Neuronal stem cell (in vitro differentiated cells): Measurements from ENCODE around the gene LYRM4.

Source experiments
- DNase-seq: peaks from one replicate; pipeline ENCODE4 v3.0.0-alpha.2; 2013; ENCODE audit warnings: low spot score
- H2AFZ ChIP-seq: one replicate; pipeline ENCODE4 v1.6.1; 2013; ENCODE audit warnings: mild to moderate bottlenecking, low read length, inconsistent platforms
- H2AK5ac ChIP-seq: 2 replicates; pipeline ENCODE4 v1.6.1; 2013; ENCODE audit warnings: low read depth, mild to moderate bottlenecking, inconsistent platforms, low read length, moderate library complexity, mixed read lengths
- H2BK120ac ChIP-seq: 2 replicates; pipeline ENCODE4 v1.6.1; 2013; ENCODE audit warnings: low read depth, mild to moderate bottlenecking, inconsistent platforms, low read length, moderate library complexity, mixed read lengths
- H2BK12ac ChIP-seq: one replicate; pipeline ENCODE4 v1.6.1; 2013; ENCODE audit warnings: low read length, inconsistent platforms
- H2BK15ac ChIP-seq: 2 replicates; pipeline ENCODE4 v1.6.1; 2013; ENCODE audit warnings: mild to moderate bottlenecking, low read length, inconsistent platforms, mixed read lengths
- H2BK5ac ChIP-seq: one replicate; pipeline ENCODE4 v1.6.1; 2013; ENCODE audit warnings: inconsistent platforms, mild to moderate bottlenecking, low read length, moderate library complexity
- H3K14ac ChIP-seq: one replicate; pipeline ENCODE4 v1.6.1; 2013; ENCODE audit warnings: low read length, inconsistent platforms
- H3K18ac ChIP-seq: 2 replicates; pipeline ENCODE4 v1.6.1; 2013; ENCODE audit warnings: low read length, inconsistent platforms
- H3K23ac ChIP-seq: 2 replicates; pipeline ENCODE4 v1.6.1; 2013; ENCODE audit warnings: low read depth, mild to moderate bottlenecking, mixed read lengths, low read length, inconsistent platforms; ENCODE audit not compliant: poor library complexity
- H3K27ac ChIP-seq: replicated peaks from 3 replicates; pipeline ENCODE4 v1.5.1; 2013; ENCODE audit warnings: low read length, inconsistent platforms
- H3K27me3 ChIP-seq, 3 experiments: 2 replicates each; pipeline ENCODE4 v1.6.1; 2013; ENCODE audit warnings: low read length in 3 of 3, mild to moderate bottlenecking in 2 of 3, inconsistent platforms in 1 of 3, low read depth in 1 of 3, mixed read lengths in 1 of 3, moderate library complexity in 1 of 3; ENCODE audit not compliant: control insufficient read depth in 3 of 3, insufficient read depth in 3 of 3
- H3K36me3 ChIP-seq, 2 donors: replicated peaks in 1 of 2; 2 replicates each; pipeline ENCODE4 v1.6.1; 2013; ENCODE audit warnings: low read length in 2 of 2; ENCODE audit not compliant: control insufficient read depth in 2 of 2, insufficient read depth in 2 of 2
- H3K4ac ChIP-seq: 2 replicates; pipeline ENCODE4 v1.6.1; 2013; ENCODE audit warnings: inconsistent platforms, mild to moderate bottlenecking, low read length, moderate library complexity
- H3K4me1 ChIP-seq, 2 donors: 1 replicate in 1 of 2; 2 replicates in 1 of 2; pipeline ENCODE4 v1.6.1; 2013; ENCODE audit warnings: low read length in 2 of 2, low read depth in 1 of 2; ENCODE audit not compliant: control insufficient read depth in 2 of 2, insufficient read depth in 1 of 2
- H3K4me2 ChIP-seq: one replicate; pipeline ENCODE4 v1.6.1; 2013; ENCODE audit warnings: mild to moderate bottlenecking, low read length, inconsistent platforms; ENCODE audit not compliant: insufficient read depth, poor library complexity, severe bottlenecking
- H3K4me3 ChIP-seq, 2 donors: 2 replicates each; pipeline ENCODE4 v1.5.1; 2013; ENCODE audit warnings: low read length in 2 of 2, mild to moderate bottlenecking in 2 of 2, inconsistent platforms in 1 of 2, moderate library complexity in 1 of 2
- H3K79me1 ChIP-seq: one replicate; pipeline ENCODE4 v1.6.1; 2013; ENCODE audit warnings: low read depth, mild to moderate bottlenecking, inconsistent platforms, low read length, moderate library complexity
- H3K9ac ChIP-seq: one replicate; pipeline ENCODE4 v1.6.1; 2013; ENCODE audit warnings: mild to moderate bottlenecking, low read depth, low read length, inconsistent platforms; ENCODE audit not compliant: poor library complexity
- H3K9me3 ChIP-seq, 2 donors: replicated peaks in 1 of 2; 2 replicates each; pipeline versions ENCODE3 to v1.6.1; 2013; ENCODE audit warnings: low read length in 2 of 2, mild to moderate bottlenecking in 2 of 2, inconsistent platforms in 1 of 2, low read depth in 1 of 2, mixed read lengths in 1 of 2, moderate library complexity in 1 of 2; ENCODE audit not compliant: control insufficient read depth in 2 of 2, insufficient read depth in 1 of 2
- H4K8ac ChIP-seq: one replicate; pipeline ENCODE4 v1.6.1; 2013; ENCODE audit warnings: low read depth, mild to moderate bottlenecking, inconsistent platforms, low read length, moderate library complexity
- H4K91ac ChIP-seq: one replicate; pipeline ENCODE4 v1.6.1; 2013; ENCODE audit warnings: low read length, low read depth, mild to moderate bottlenecking, inconsistent platforms; ENCODE audit not compliant: poor library complexity
- WGBS, 2 donors: extraction: QIAGEN DNeasy Blood & Tissue Kit; methylation state at CpG; one replicate each; pipeline ENCODE4 v1.1.7; 2013; ENCODE audit warnings: missing lambda C conversion rate in 2 of 2, mixed read lengths in 1 of 2; ENCODE audit not compliant: insufficient read length in 2 of 2, insufficient replicate concordance in 1 of 2; ENCODE audit errors: extremely low coverage in 2 of 2; 5-methylcytosine and 5-hydroxymethylcytosine counted together

The LYRM4 gene

GRCh38 chr6:5238336-5238735 is 22.4 kb downstream of the LYRM4 start:
- Histone ChIP-seq H2AFZ (no peak overlapping the region), H3K4ac (no peak overlapping the region), H2AK5ac (no peak overlapping the region), H3K27me3 (no peaks in the 10 kb centered on the region), H3K9me3 (no peaks in the 10 kb centered on the region), H3K23ac (no peak overlapping the region), H3K14ac (no peak overlapping the region), H2BK12ac (no peak overlapping the region), H2BK120ac (no peak overlapping the region), H3K4me2 (no peak overlapping the region), H4K91ac (no peak overlapping the region), H3K4me3 (no peak overlapping the region), H3K27ac (no peak overlapping the region), H3K9ac (no peak overlapping the region), H3K4me1 (no peaks in the 10 kb centered on the region), H4K8ac (no peak overlapping the region), H3K79me1 (peaks cover 3% of the 10 kb centered on the region), H2BK15ac (no peak overlapping the region), H3K18ac (no peak overlapping the region), H2BK5ac (no peak overlapping the region), H3K36me3 (peaks cover 3 to 23% of the 10 kb centered on the region in 2 donors)
- DNase-seq = no peak
- no CpG with 5 or more reads among the region's 1 CpG for WGBS, 2 donors

GRCh38 chr6:5237805-5238204 is 22.9 kb downstream of the LYRM4 start:
- Histone ChIP-seq H3K4me1 (no peaks in the 10 kb centered on the region), H3K18ac (no peak overlapping the region), H3K4me3 (no peak overlapping the region), H3K36me3 (peaks cover 3 to 19% of the 10 kb centered on the region in 2 donors), H2AK5ac (no peak overlapping the region), H2BK5ac (no peak overlapping the region), H2AFZ (no peak overlapping the region), H3K27ac (no peak overlapping the region), H2BK120ac (no peak overlapping the region), H4K8ac (no peak overlapping the region), H3K9ac (no peak overlapping the region), H2BK12ac (no peak overlapping the region), H4K91ac (no peak overlapping the region), H2BK15ac (no peak overlapping the region), H3K79me1 (peaks cover 3% of the 10 kb centered on the region), H3K23ac (no peak overlapping the region), H3K14ac (no peak overlapping the region), H3K4me2 (no peak overlapping the region), H3K27me3 (no peaks in the 10 kb centered on the region), H3K9me3 (no peaks in the 10 kb centered on the region), H3K4ac (no peak overlapping the region)
- WGBS, 2 donors = no CpG with 5 or more reads among the region's 4 CpGs
- no peak for DNase-seq

GRCh38 chr6:5235830-5236229 is 24.9 kb downstream of the LYRM4 start:
- Histone ChIP-seq H3K14ac (no peak overlapping the region), H3K27ac (no peak overlapping the region), H3K4me3 (no peak overlapping the region), H2BK120ac (no peak overlapping the region), H3K36me3 (peaks cover 3 to 19% of the 10 kb centered on the region in 2 donors), H3K23ac (no peak overlapping the region), H3K4me2 (no peak overlapping the region), H3K18ac (no peak overlapping the region), H3K9me3 (no peaks in the 10 kb centered on the region), H2AK5ac (no peak overlapping the region), H2BK5ac (no peak overlapping the region), H3K4ac (no peak overlapping the region), H2BK15ac (no peak overlapping the region), H3K27me3 (no peaks in the 10 kb centered on the region), H4K91ac (no peak overlapping the region), H2BK12ac (no peak overlapping the region), H3K79me1 (peaks cover 3% of the 10 kb centered on the region), H3K4me1 (no peaks in the 10 kb centered on the region), H4K8ac (no peak overlapping the region), H2AFZ (no peak overlapping the region), H3K9ac (no peak overlapping the region)
- no CpG with 5 or more reads among the region's 2 CpGs for WGBS, 2 donors
- no peak for DNase-seq

- WGBS, 2 donors = no CpG with 5 or more reads among the region's 6 CpGs
- H2AFZ ChIP-seq = no peak overlapping the region
- H2BK120ac ChIP-seq = no peak overlapping the region
- no peaks in the 10 kb centered on the region for H3K9me3 ChIP-seq
- no peak overlapping the region for H3K18ac ChIP-seq
- H3K27me3 ChIP-seq = peaks cover 0 to 2% (median 0%) of the 10 kb centered on the region in 3 experiments
- no peak overlapping the region for H4K91ac ChIP-seq
- H2BK12ac ChIP-seq = no peak overlapping the region
- no peak overlapping the region for H2AK5ac ChIP-seq
- DNase-seq = no peak
- H4K8ac ChIP-seq = no peak overlapping the region
- H3K14ac ChIP-seq = no peak overlapping the region
- peaks cover 3% of the 10 kb centered on the region for H3K79me1 ChIP-seq
- H3K9ac ChIP-seq = no peak overlapping the region
- no peak overlapping the region for H3K4ac ChIP-seq
- no peak overlapping the region for H3K23ac ChIP-seq
- no peak overlapping the region for H2BK15ac ChIP-seq
- H3K4me1 ChIP-seq = no peaks in the 10 kb centered on the region
- no peak overlapping the region for H2BK5ac ChIP-seq
- H3K27ac ChIP-seq = no peak overlapping the region
- peaks cover 3 to 19% of the 10 kb centered on the region in 2 donors for H3K36me3 ChIP-seq
- no peak overlapping the region for H3K4me3 ChIP-seq
- no peak overlapping the region for H3K4me2 ChIP-seq
Measured at GRCh38 chr6:5234874-5235273, 25.9 kb downstream of the LYRM4 start.
